ENCODE measurements around the gene MYZAP. TPM values are rescaled to one million over a fixed set of nuclear protein-coding genes. Genes with fewer than 3 reads are reported as not detected.

Gene MYZAP
- total and polyA plus RNA-seq, 2 experiments from 2014 or later: 1.0 to 1.5 TPM

DNA sequence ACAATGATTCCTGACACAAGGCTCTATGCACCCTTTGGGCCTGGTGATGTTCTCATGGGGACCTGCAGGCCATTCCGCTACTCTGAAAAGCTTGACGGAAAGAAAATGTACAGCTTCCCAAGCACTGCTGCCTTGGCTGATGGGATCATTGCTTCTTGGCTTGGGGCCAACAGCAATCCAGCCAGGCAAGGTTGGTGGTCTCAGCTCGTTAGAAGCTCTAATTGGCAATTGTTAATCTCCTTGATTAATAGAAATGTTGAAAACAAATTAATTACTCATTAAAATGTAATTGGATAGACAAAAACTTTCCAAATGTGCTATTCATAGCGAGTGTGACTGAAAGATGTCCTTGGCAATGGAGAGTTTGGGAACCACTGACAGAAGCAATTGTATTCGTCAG, 16.3 kb upstream of the MYZAP start:
- Histone ChIP-seq H3K36me3 (ENCODE audit: insufficient read depth) (no peaks in the 10 kb centered on the region), H3K4me3 (no peak overlapping the region), H3K27ac (ENCODE audit: low read depth) (no peak overlapping the region), H3K79me2 (replicated peaks; ENCODE audit: insufficient read depth) (no peaks in the 10 kb centered on the region), H3F3A (replicated peaks; ENCODE audit: low read depth) (no peaks in the 10 kb centered on the region), H3K4me1 (ENCODE audit: insufficient read depth) (no peaks in the 10 kb centered on the region), H3K9me2 (ENCODE audit: insufficient read depth) (no peaks in the 10 kb centered on the region; the same call in 1 of the 2 replicates), H2AFZ (no peak overlapping the region), H3K4me2 (no peak overlapping the region), H4K20me1 (replicated peaks; ENCODE audit: insufficient read depth) (no peaks in the 10 kb centered on the region), H3K27me3 (ENCODE audit: insufficient read depth) (no peaks in the 10 kb centered on the region)
- Mint-ChIP-seq H3K4me1 (peaks cover 2% of the 10 kb centered on the region), H3K36me3 (ENCODE audit: low read depth) (no peaks in the 10 kb centered on the region), H3K27me3 (ENCODE audit: insufficient read depth, low read depth, poor library complexity) (peaks cover 2% of the 10 kb centered on the region), H3K27ac (no peak overlapping the region), H3K9me3 (no peaks in the 10 kb centered on the region), H3K4me3 (no peak overlapping the region)
- no peak for ATAC-seq
- TF ChIP-seq STAT1 (IDR thresholded peaks at IDR 0.05; ENCODE audit: unreplicated experiment) (no peak), EZH2phosphoT487 (IDR thresholded peaks at IDR 0.05; ENCODE audit: unreplicated experiment) (no peak)
- TF ChIP-seq, protein P1, sequence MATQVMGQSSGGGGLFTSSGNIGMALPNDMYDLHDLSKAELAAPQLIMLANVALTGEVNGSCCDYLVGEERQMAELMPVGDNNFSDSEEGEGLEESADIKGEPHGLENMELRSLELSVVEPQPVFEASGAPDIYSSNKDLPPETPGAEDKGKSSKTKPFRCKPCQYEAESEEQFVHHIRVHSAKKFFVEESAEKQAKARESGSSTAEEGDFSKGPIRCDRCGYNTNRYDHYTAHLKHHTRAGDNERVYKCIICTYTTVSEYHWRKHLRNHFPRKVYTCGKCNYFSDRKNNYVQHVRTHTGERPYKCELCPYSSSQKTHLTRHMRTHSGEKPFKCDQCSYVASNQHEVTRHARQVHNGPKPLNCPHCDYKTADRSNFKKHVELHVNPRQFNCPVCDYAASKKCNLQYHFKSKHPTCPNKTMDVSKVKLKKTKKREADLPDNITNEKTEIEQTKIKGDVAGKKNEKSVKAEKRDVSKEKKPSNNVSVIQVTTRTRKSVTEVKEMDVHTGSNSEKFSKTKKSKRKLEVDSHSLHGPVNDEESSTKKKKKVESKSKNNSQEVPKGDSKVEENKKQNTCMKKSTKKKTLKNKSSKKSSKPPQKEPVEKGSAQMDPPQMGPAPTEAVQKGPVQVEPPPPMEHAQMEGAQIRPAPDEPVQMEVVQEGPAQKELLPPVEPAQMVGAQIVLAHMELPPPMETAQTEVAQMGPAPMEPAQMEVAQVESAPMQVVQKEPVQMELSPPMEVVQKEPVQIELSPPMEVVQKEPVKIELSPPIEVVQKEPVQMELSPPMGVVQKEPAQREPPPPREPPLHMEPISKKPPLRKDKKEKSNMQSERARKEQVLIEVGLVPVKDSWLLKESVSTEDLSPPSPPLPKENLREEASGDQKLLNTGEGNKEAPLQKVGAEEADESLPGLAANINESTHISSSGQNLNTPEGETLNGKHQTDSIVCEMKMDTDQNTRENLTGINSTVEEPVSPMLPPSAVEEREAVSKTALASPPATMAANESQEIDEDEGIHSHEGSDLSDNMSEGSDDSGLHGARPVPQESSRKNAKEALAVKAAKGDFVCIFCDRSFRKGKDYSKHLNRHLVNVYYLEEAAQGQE (IDR thresholded peaks at IDR 0.05; ENCODE audit: unreplicated experiment): no peak
- DNase-seq (ENCODE audit: low spot score): no peak

DNA sequence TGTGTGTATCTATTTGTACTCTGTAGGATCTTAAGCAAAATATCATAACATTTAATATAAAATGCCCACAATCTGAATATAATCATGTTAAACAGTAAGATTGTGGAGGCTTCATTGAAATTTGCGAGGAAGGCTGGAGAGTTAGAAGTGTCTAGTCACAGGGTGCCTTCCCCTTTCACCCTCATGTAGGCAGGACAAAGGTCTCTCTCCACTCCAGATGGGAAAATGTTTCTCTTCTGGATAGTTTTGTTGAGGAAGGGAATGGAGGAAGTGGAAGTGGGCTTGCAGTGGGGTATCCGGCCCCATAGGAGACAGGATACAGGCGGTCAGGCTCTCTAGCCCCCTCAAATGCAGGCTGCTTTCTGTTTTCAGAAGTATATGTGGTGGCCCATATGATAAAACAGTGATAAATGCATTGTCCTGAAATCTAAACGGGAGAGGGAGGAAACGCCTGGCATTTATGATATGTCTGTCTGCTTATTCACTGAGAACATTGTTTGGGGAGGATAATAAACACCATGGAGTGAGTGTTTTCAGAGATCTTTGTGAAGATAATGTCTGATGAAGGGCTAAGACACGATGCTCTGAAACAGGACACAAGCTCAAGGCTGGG, 13.3 kb upstream of the MYZAP start:
- H3K27ac ChIP-seq (ENCODE audit: low read depth): no peak overlapping the region
- DNase-seq (ENCODE audit: low spot score) (no peak), ATAC-seq (no peak)
- H3K4me2 ChIP-seq: no peak overlapping the region
- no peak overlapping the region for H3K27ac Mint-ChIP-seq
- no peaks in the 10 kb centered on the region for H3K27me3 ChIP-seq (ENCODE audit: insufficient read depth)
- H3K36me3 ChIP-seq (ENCODE audit: insufficient read depth): no peaks in the 10 kb centered on the region
- no peaks in the 10 kb centered on the region for H3K79me2 ChIP-seq (replicated peaks; ENCODE audit: insufficient read depth)
- peaks cover 3% of the 10 kb centered on the region for H3K27me3 Mint-ChIP-seq (ENCODE audit: insufficient read depth, low read depth, poor library complexity)
- H3K4me3 Mint-ChIP-seq: no peak overlapping the region
- no peaks in the 10 kb centered on the region; the same call in 1 of the 3 replicates for H3K4me1 Mint-ChIP-seq
- no peaks in the 10 kb centered on the region for H3F3A ChIP-seq (replicated peaks; ENCODE audit: low read depth)
- no peaks in the 10 kb centered on the region for H4K20me1 ChIP-seq (replicated peaks; ENCODE audit: insufficient read depth)
- peaks cover 5% of the 10 kb centered on the region; the same call in 1 of the 3 replicates for H3K9me3 Mint-ChIP-seq
- H3K9me2 ChIP-seq (ENCODE audit: insufficient read depth): peaks cover 4% of the 10 kb centered on the region; the same call in 1 of the 2 replicates
- H3K4me1 ChIP-seq (ENCODE audit: insufficient read depth): no peaks in the 10 kb centered on the region
- no peak overlapping the region for H2AFZ ChIP-seq
- no peaks in the 10 kb centered on the region for H3K36me3 Mint-ChIP-seq (ENCODE audit: low read depth)
- H3K4me3 ChIP-seq: no peak overlapping the region
- TF ChIP-seq, protein P2, sequence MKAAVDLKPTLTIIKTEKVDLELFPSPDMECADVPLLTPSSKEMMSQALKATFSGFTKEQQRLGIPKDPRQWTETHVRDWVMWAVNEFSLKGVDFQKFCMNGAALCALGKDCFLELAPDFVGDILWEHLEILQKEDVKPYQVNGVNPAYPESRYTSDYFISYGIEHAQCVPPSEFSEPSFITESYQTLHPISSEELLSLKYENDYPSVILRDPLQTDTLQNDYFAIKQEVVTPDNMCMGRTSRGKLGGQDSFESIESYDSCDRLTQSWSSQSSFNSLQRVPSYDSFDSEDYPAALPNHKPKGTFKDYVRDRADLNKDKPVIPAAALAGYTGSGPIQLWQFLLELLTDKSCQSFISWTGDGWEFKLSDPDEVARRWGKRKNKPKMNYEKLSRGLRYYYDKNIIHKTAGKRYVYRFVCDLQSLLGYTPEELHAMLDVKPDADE (IDR thresholded peaks at IDR 0.05): no peak
- TF ChIP-seq, protein P3, sequence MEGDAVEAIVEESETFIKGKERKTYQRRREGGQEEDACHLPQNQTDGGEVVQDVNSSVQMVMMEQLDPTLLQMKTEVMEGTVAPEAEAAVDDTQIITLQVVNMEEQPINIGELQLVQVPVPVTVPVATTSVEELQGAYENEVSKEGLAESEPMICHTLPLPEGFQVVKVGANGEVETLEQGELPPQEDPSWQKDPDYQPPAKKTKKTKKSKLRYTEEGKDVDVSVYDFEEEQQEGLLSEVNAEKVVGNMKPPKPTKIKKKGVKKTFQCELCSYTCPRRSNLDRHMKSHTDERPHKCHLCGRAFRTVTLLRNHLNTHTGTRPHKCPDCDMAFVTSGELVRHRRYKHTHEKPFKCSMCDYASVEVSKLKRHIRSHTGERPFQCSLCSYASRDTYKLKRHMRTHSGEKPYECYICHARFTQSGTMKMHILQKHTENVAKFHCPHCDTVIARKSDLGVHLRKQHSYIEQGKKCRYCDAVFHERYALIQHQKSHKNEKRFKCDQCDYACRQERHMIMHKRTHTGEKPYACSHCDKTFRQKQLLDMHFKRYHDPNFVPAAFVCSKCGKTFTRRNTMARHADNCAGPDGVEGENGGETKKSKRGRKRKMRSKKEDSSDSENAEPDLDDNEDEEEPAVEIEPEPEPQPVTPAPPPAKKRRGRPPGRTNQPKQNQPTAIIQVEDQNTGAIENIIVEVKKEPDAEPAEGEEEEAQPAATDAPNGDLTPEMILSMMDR (conservative IDR thresholded peaks at IDR 0.05; ENCODE audit: low read depth in 2 of 2): no peak
- TF ChIP-seq ZNF114 (CRISPR knock-in tag; IDR thresholded peaks at IDR 0.05): no peak
- TF ChIP-seq, protein P1 (IDR thresholded peaks at IDR 0.05; ENCODE audit: unreplicated experiment): no peak
- TF ChIP-seq EZH2phosphoT487 (IDR thresholded peaks at IDR 0.05; ENCODE audit: unreplicated experiment): no peak
- TF ChIP-seq POLR2AphosphoS5 (IDR thresholded peaks at IDR 0.05; ENCODE audit: low read depth): no peak
- TF ChIP-seq NANOG (IDR thresholded peaks at IDR 0.05; ENCODE audit: borderline replicate concordance): no peak
- TF ChIP-seq STAT1 (IDR thresholded peaks at IDR 0.05; ENCODE audit: unreplicated experiment): no peak
- TF ChIP-seq JUNB (IDR thresholded peaks at IDR 0.05; ENCODE audit: unreplicated experiment): no peak
- no peak for TF ChIP-seq ZNF331 (CRISPR knock-in tag; IDR thresholded peaks at IDR 0.05; ENCODE audit: low read depth)
- TF ChIP-seq CREB1 (CRISPR knock-in tag; IDR thresholded peaks at IDR 0.05; ENCODE audit: low read depth): no peak
- no peak for TF ChIP-seq EZH2 (IDR thresholded peaks at IDR 0.05; ENCODE audit: low read depth, unreplicated experiment)
